Stimulated activated CD4-positive, alpha-beta T cell treated with anti-CD3 and anti-CD28 coated beads, Interleukin-1b, Interleukin-23, amount 100 ng/mL, for 24 hours (primary cell): ENCODE data around the gene DENND1A.
"Not testable (repeated sequence)": the region's sequence is repeated elsewhere in the genome, so short reads cannot be mapped to it uniquely, and the experiment has no call there.

Experiments
- DNase-seq, 4 experiments: peaks; one replicate each; pipeline ENCODE4 v3.0.0-alpha.2; 2020; ENCODE audit warnings: low read depth in 4 of 4, low spot score in 1 of 4

DENND1A gene

GRCh38 chr9:123334639-123335038 lies 595.3 kb downstream of the DENND1A start:
- no peak for DNase-seq

- not testable (repeated sequence) for DNase-seq
Measured at GRCh38 chr9:123333058-123333669, 596.8 kb downstream of the DENND1A start.

DNA sequence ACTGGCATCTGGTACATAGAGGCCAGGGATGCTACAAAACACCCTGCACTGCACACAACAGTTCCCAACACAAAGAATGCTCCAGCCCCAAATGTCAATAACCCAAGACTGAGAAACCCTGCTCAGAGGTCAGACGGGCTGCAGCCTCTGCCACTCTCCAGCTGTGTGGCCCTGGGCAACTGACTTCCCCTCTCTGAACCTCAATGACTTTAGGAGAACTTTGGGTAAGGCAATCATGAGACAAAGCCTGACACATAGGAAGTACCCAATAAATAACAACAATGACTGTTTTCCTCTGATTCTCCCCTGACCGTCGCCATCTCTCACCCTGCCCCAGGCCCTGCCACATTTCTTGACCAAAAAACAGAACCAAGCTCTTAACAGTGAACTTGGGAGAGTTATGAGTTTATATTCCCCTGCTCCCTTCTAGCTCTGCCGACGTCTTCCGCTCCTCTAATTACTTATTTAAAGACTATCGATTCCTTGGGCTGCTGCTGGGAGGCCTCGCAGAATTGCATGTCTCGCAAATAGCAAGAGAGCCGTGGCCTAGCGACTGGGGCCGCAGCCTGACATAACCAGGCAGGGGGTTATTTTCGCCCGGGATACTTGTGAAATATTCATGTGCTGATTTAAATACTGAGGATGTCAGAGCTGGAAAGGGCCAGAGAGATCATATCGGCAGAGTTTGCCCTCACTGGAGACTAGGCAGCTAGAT lies 598.4 kb downstream of the DENND1A start:
- no peak for DNase-seq
